Stimulated activated CD8-positive, alpha-beta memory T cell treated with anti-CD3 and anti-CD28 coated beads, Interleukin-15, amount 100 ng/mL, for 24 hours (primary cell): ENCODE measurements around the gene NDRG4.

Experiments used
- DNase-seq: peaks from one replicate; pipeline ENCODE4 v3.0.0-alpha.2; 2020; ENCODE audit warnings: low read depth

Gene NDRG4

DNA sequence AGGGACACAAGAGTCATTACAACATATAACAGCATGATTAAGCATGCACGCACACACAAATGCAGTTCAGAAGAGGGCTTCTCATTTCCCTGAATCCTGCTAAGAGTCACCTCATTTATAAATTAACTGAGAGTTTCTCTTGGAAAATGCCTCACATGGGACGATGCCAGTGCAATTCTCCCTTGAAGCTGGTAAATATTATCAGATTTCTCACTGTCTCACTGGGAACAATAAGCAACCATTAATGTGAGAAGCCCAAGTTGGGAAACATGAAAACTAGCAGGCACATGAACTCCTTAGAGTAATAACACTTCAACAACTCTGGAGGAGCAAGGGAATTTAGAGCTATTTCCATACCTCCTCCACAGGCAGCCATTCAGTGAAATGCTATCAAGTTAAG is 41.8 kb downstream of the NDRG4 start:
- DNase-seq: no peak

DNA sequence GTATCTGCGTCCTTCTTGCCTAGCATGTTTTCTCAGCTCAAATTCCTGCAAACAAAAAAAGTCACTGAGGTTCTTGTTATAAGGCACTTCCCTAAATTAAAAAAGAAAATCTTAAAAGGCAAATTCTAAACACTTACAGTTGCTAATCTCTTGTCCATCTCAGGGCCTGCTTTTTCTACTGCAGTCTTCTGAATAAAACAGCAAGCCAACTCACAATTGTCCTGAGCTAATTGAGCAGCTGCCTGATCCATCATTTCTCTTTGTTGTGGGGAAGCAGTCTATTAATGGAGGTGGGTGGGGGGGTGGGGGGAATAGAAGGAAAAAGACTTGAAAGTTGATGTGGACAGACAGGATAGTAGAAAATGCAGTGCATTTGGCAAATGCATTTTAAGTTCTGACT is 42.3 kb downstream of the NDRG4 start:
- DNase-seq: no peak

DNA sequence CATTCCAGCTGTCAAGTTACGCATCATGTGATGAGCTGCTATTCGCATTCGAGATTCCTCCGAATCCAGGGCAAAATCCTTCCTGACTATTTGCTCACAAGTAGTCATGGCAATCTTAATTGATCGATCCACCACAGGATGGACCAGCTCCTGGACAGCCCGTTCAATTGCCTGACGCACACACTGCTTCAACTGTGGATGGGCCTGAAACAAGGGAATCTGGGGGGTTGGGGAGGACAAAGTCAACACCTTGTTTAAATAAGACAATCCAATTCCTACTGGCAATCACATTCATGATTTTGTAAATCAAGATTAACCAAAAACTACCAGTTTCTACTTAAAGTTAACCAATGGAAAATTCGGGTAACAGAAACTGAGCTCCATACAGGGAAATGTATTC is 43.7 kb downstream of the NDRG4 start:
- DNase-seq: no peak

DNA sequence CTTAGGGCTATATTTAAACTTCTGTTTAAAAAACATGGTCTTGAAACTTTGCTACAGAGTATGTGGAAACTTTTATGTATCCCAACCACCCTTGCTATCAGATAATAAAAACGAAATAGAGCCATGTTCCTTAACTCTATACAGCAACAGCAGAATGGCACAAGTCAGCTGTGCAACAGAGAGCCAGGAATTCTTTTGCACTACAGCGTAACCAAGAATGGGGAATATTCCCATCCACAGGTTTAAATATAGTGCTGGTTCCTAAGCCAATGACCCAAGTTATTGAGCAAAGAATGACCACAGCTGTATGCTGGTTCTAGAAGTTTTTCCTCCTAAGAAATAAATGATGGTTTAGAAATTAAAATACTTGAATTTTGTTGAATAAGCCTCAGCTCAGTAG is 48.4 kb downstream of the NDRG4 start:
- DNase-seq: no peak

DNA sequence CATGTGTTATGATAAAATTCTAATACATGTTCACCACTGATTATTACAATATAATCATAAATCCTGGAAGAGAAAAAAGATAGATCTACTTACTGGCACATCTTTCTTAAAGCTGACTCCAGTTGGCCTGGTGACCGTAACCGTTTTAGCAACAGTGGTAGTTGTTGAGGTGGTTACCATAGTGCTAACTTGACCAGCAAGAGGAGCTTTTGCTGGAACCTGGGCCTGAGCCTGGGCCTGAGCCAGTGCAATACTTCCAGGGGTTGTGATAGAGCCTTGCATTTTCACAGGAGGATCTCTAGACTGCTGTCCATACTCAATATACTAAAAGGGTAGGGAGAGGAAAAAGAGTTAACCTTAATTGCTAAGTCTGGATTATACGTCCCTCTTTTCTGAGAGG is 51.6 kb downstream of the NDRG4 start:
- DNase-seq: no peak

DNA sequence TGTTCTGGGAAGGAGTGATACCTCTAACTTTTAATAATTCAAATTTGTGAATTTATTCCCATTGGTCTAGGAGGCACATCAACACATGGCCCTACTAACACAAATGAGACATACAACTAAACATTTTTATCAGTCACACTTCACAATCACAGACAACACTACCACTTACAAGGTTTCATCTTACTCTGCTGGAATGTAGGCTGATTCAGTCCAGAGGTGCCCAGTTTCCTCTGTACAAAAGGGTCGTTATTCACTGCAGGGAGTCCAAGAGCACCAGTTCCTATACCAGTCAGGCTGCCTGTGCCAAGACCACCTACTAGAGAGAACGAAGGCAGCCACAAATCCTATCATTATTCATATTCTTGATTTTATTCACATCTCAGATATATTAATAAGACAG is 56.7 kb downstream of the NDRG4 start:
- no peak for DNase-seq
